ENCODE results near the gene TOX4.

GRCh38 chr14:21509432-21510143, 32.6 kb downstream of the TOX4 start:
- TF ChIP-seq CTCF (IDR thresholded peaks at IDR 0.05) (no peak), POLR2A (IDR thresholded peaks at IDR 0.05) (no peak), POLR2AphosphoS5 (IDR thresholded peaks at IDR 0.05) (no peak), EP300 (IDR thresholded peaks at IDR 0.05) (no peak)
